OCI-LY1 (cell line): ENCODE data around the gene HDAC8.
"Not testable (repeated sequence)": the region's sequence is repeated elsewhere in the genome, so short reads cannot be mapped to it uniquely, and the experiment has no call there.

ENCODE experiments used
- H2AFZ ChIP-seq: fragments of 200-600 bp; sonication (generic), shearing (Covaris generic); 2 replicates; pipeline ENCODE4 v1.6.0; 2014; ENCODE audit warnings: antibody characterized with exemption, mild to moderate bottlenecking, low read length
- H3F3A ChIP-seq: fragments of 200-600 bp; sonication (generic), shearing (Covaris generic); 2 replicates; pipeline ENCODE4 v1.6.0; 2014; ENCODE audit warnings: mild to moderate bottlenecking, antibody characterized with exemption, low read length, moderate library complexity; ENCODE audit not compliant: insufficient read depth
- H3K27ac ChIP-seq: fragments of 200-600 bp; sonication (generic); 2 replicates; pipeline ENCODE4 v1.5.1; 2014; ENCODE audit warnings: low read length, mixed run types, mild to moderate bottlenecking, low read depth; ENCODE audit not compliant: poor library complexity, severe bottlenecking
- H3K27me3 ChIP-seq: fragments of 200-600 bp; sonication (generic); 2 replicates; pipeline ENCODE4 v1.6.0; 2014; ENCODE audit warnings: antibody characterized with exemption, mild to moderate bottlenecking, low read length, moderate library complexity; ENCODE audit not compliant: insufficient read depth
- H3K36me3 ChIP-seq: fragments of 200-600 bp; sonication (generic); 2 replicates; pipeline ENCODE4 v1.6.1; 2014; ENCODE audit warnings: mild to moderate bottlenecking, antibody characterized with exemption, low read length, moderate library complexity, mixed read lengths; ENCODE audit not compliant: insufficient read depth
- H3K4me1 ChIP-seq: fragments of 200-600 bp; sonication (generic); 2 replicates; pipeline ENCODE4 v1.5.1; 2014; ENCODE audit warnings: mild to moderate bottlenecking, low read length, moderate library complexity; ENCODE audit not compliant: insufficient read depth, severe bottlenecking
- H3K4me2 ChIP-seq: fragments of 200-600 bp; sonication (generic), shearing (Covaris generic); 2 replicates; pipeline ENCODE4 v1.6.1; 2014; ENCODE audit warnings: low read length
- H3K4me3 ChIP-seq: fragments of 200-600 bp; sonication (generic); 2 replicates; pipeline ENCODE4 v1.5.1; 2014; ENCODE audit warnings: low read length, low read depth, mild to moderate bottlenecking, mixed read lengths; ENCODE audit not compliant: poor library complexity, severe bottlenecking
- H3K79me2 ChIP-seq: fragments of 200-600 bp; shearing (Covaris generic); 2 replicates; pipeline ENCODE4 v1.6.1; 2016; ENCODE audit warnings: mixed run types, low read length, mixed read lengths; ENCODE audit not compliant: insufficient read depth
- H3K9ac ChIP-seq: fragments of 200-600 bp; sonication (generic), shearing (Covaris generic); 2 replicates; pipeline ENCODE4 v1.6.1; 2014; ENCODE audit warnings: mild to moderate bottlenecking, low read length, mixed read lengths
- H3K9me2 ChIP-seq: fragments of 200-600 bp; sonication (generic), shearing (Covaris generic); 2 replicates; pipeline ENCODE4 v1.6.1; 2014; ENCODE audit warnings: low read depth, mild to moderate bottlenecking, low read length, mixed read lengths
- H3K9me3 ChIP-seq: fragments of 200-600 bp; shearing (Covaris generic); 2 replicates; pipeline ENCODE4 v1.6.1; 2014; ENCODE audit warnings: low read length, mixed read lengths
- H4K20me1 ChIP-seq: fragments of 200-600 bp; sonication (generic), shearing (Covaris generic); 2 replicates; pipeline ENCODE4 v1.6.0; 2016; ENCODE audit warnings: mild to moderate bottlenecking, low read length; ENCODE audit not compliant: insufficient read depth
- EZH2 ChIP-seq: fragments of 200-600 bp; sonication (generic), shearing (Covaris generic); IDR thresholded peaks from 2 replicates; pipeline ENCODE4 v1.8.0; 2017; ENCODE audit warnings: borderline replicate concordance, mixed run types, mild to moderate bottlenecking, antibody characterized with exemption, low read length, moderate library complexity, mixed read lengths
- TF ChIP-seq, protein P1 (sequence below): fragments of 200-600 bp; sonication (generic), shearing (Covaris generic); IDR thresholded peaks from 2 replicates; pipeline ENCODE4 v1.5.1; 2017; ENCODE audit warnings: mild to moderate bottlenecking, antibody characterized with exemption, low read length, moderate library complexity, mixed read lengths

The HDAC8 gene

DNA sequence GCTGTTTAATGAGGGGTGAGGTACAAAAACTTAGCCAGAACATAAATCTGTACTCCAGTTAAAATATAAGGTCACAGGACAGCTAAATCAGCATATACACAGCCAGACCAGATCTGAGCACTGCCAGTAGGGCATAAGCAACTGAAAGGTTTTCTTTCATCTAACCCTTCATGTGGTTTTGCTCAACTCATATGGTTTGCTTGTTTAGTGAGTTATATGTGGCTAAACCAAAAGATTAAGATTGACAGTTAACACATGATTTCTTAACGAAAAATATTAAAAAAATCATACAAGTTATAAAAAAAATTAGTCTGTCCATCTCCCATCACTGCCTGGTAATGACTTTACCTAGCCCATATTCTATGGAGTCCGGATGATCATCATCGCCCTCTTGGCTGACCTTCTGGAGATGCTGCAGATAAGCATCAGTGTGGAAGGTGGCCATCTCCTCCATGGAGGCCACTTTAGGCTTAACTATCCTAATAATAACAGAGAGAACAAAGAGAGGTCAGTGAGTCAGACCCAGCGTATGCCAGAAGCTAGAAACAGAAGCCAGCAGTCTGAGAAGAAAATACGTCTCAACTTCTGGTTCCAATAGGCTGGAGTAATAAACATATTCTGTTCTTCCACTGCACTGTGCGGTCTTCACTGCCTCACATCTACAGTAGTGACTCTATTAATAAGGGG is 4.1 kb downstream of the HDAC8 start:
- no peaks in the 10 kb centered on the region for H3K9me3 ChIP-seq
- H3K9ac ChIP-seq = no peak overlapping the region
- H3K79me2 ChIP-seq = no peaks in the 10 kb centered on the region; the same call in 1 of the 2 replicates
- no peaks in the 10 kb centered on the region for H3K9me2 ChIP-seq
- no peaks in the 10 kb centered on the region for H3K27me3 ChIP-seq
- no peaks in the 10 kb centered on the region for H3F3A ChIP-seq
- H3K4me1 ChIP-seq = peaks cover 10% of the 10 kb centered on the region
- TF ChIP-seq, protein P1, sequence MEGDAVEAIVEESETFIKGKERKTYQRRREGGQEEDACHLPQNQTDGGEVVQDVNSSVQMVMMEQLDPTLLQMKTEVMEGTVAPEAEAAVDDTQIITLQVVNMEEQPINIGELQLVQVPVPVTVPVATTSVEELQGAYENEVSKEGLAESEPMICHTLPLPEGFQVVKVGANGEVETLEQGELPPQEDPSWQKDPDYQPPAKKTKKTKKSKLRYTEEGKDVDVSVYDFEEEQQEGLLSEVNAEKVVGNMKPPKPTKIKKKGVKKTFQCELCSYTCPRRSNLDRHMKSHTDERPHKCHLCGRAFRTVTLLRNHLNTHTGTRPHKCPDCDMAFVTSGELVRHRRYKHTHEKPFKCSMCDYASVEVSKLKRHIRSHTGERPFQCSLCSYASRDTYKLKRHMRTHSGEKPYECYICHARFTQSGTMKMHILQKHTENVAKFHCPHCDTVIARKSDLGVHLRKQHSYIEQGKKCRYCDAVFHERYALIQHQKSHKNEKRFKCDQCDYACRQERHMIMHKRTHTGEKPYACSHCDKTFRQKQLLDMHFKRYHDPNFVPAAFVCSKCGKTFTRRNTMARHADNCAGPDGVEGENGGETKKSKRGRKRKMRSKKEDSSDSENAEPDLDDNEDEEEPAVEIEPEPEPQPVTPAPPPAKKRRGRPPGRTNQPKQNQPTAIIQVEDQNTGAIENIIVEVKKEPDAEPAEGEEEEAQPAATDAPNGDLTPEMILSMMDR = no peak
- no peak for TF ChIP-seq EZH2
- peaks cover 39% of the 10 kb centered on the region for H3K36me3 ChIP-seq
- H4K20me1 ChIP-seq = no peaks in the 10 kb centered on the region
- H2AFZ ChIP-seq = no peak overlapping the region
- no peak overlapping the region for H3K27ac ChIP-seq
- no peak overlapping the region for H3K4me3 ChIP-seq
- H3K4me2 ChIP-seq = no peak overlapping the region

GRCh38 chrX:72566448-72566847 is 6.2 kb downstream of the HDAC8 start:
- H2AFZ ChIP-seq = no peak overlapping the region
- H3K36me3 ChIP-seq = peaks cover 39% of the 10 kb centered on the region
- no peaks in the 10 kb centered on the region for H3K9me3 ChIP-seq

GRCh38 chrX:72559655-72560054 is 13.0 kb downstream of the HDAC8 start:
- H3K27me3 ChIP-seq, H3K27ac ChIP-seq, H3F3A ChIP-seq: not testable (repeated sequence)

More at GRCh38 chrX:72566448-72566847, 6.2 kb downstream of the HDAC8 start:
- Histone ChIP-seq H3K9ac (no peak overlapping the region), H3K9me2 (no peaks in the 10 kb centered on the region), H3K4me3 (no peak overlapping the region), H3F3A (no peaks in the 10 kb centered on the region), H4K20me1 (no peaks in the 10 kb centered on the region), H3K27ac (no peak overlapping the region), H3K27me3 (no peaks in the 10 kb centered on the region), H3K4me1 (no peaks in the 10 kb centered on the region), H3K4me2 (no peak overlapping the region), H3K79me2 (no peaks in the 10 kb centered on the region)
- TF ChIP-seq, protein P1 = no peak
- TF ChIP-seq EZH2 = no peak

More at GRCh38 chrX:72559655-72560054, 13.0 kb downstream of the HDAC8 start:
- H2AFZ ChIP-seq, H3K4me2 ChIP-seq, H3K4me1 ChIP-seq, H3K36me3 ChIP-seq, H3K9ac ChIP-seq, H3K79me2 ChIP-seq, H4K20me1 ChIP-seq, H3K9me3 ChIP-seq, H3K9me2 ChIP-seq, H3K4me3 ChIP-seq: not testable (repeated sequence)
